ENCODE data around the gene TBXAS1. TPM values are rescaled to one million over a fixed set of nuclear protein-coding genes. Genes with fewer than 3 reads are reported as not detected.

Gene TBXAS1
- total and polyA plus RNA-seq, 2 of the 8 experiments (the other 6 are each of a cell fraction or from before 2014, with no cell fraction given) = 0.86 to 2.1 TPM

- no peak for TF ChIP-seq BRCA1 (IDR thresholded peaks at IDR 0.05; ENCODE audit: low read depth, low read length)
- TF ChIP-seq HDAC2 (IDR thresholded peaks at IDR 0.05; ENCODE audit: borderline replicate concordance in 1 of 2, low read depth in 2 of 2, low read length in 2 of 2) = no peak
- no peak for TF ChIP-seq SIX5 (IDR thresholded peaks at IDR 0.05; ENCODE audit: low read depth, low read length)
- no peak for TF ChIP-seq TAF1 (IDR thresholded peaks at IDR 0.05; ENCODE audit: low read depth, low read length)
- TF ChIP-seq KDM5A (IDR thresholded peaks at IDR 0.05; ENCODE audit: low read length) = no peak
Observed at GRCh38 chr7:139838876-139839275, 9.8 kb downstream of the TBXAS1 start (continued).

Measured in H1 (cell line).